Measurements from ENCODE around the gene SGCD.

DNA sequence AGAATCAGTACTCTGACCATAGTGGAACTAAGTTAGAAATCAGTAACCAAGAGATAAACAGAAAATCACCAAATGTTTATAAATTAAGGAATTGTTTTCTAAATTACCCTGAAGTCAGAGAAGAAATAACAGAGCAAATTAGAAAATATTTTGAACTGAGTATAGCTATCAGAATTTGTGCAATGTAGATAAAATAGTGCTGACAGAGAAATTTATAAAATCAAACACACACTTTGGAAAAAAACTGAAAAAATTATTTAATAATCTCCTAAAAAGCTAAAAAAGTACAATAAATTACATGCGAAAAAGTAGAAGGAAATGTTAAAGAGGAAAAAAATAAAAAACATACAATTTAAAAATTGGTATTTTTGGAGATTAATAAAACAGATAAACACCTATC is 486.0 kb downstream of the SGCD start:
- TF ChIP-seq, protein P1, sequence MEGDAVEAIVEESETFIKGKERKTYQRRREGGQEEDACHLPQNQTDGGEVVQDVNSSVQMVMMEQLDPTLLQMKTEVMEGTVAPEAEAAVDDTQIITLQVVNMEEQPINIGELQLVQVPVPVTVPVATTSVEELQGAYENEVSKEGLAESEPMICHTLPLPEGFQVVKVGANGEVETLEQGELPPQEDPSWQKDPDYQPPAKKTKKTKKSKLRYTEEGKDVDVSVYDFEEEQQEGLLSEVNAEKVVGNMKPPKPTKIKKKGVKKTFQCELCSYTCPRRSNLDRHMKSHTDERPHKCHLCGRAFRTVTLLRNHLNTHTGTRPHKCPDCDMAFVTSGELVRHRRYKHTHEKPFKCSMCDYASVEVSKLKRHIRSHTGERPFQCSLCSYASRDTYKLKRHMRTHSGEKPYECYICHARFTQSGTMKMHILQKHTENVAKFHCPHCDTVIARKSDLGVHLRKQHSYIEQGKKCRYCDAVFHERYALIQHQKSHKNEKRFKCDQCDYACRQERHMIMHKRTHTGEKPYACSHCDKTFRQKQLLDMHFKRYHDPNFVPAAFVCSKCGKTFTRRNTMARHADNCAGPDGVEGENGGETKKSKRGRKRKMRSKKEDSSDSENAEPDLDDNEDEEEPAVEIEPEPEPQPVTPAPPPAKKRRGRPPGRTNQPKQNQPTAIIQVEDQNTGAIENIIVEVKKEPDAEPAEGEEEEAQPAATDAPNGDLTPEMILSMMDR (IDR thresholded peaks at IDR 0.05; ENCODE audit: low read depth, low read length), result no peak
- no peak for TF ChIP-seq EZH2phosphoT487 (IDR thresholded peaks at IDR 0.05; ENCODE audit: low read depth)
